Lung (tissue), 12 donors: ENCODE results near the gene TTLL5. TPM values are rescaled to one million over a fixed set of nuclear protein-coding genes. Genes with fewer than 3 reads are reported as not detected.

ENCODE experiments used
- ATAC-seq: fragments of 200-7000 bp; cut with Tn5 transposase; one replicate; pipeline ENCODE4 v1.9.1; 2020; ENCODE audit warnings: moderate number of reproducible peaks; ENCODE audit not compliant: insufficient read depth, low FRiP score
- DNase-seq, 3 donors: peaks; one replicate each; pipeline ENCODE4 v3.0.0-alpha.2; 2013 to 2017
- H3K27ac ChIP-seq, 2 donors: one replicate each; pipeline ENCODE4 v1.5.1; 2013; ENCODE audit warnings: mild to moderate bottlenecking in 2 of 2, moderate library complexity in 2 of 2, control low read depth in 1 of 2, inconsistent platforms in 1 of 2, low read depth in 1 of 2, low read length in 1 of 2
- H3K27me3 ChIP-seq, 3 donors: one replicate each; pipeline ENCODE4 v1.5.1; 2013; ENCODE audit warnings: low read length in 2 of 3; ENCODE audit not compliant: control insufficient read depth in 3 of 3, insufficient read depth in 3 of 3
- H3K36me3 ChIP-seq, 4 donors: one replicate each; pipeline ENCODE4 v1.5.1; 2013; ENCODE audit warnings: low read length in 4 of 4, mild to moderate bottlenecking in 1 of 4, moderate library complexity in 1 of 4; ENCODE audit not compliant: control insufficient read depth in 4 of 4, insufficient read depth in 4 of 4
- H3K4me1 ChIP-seq, 5 donors: one replicate each; pipeline ENCODE4 v1.5.1; 2013; ENCODE audit warnings: low read length in 5 of 5, mild to moderate bottlenecking in 2 of 5, moderate library complexity in 1 of 5; ENCODE audit not compliant: control insufficient read depth in 5 of 5, insufficient read depth in 5 of 5
- H3K4me3 ChIP-seq: one replicate; pipeline ENCODE4 v1.5.1; 2013; ENCODE audit warnings: mild to moderate bottlenecking, control low read depth, moderate library complexity
- H3K9ac ChIP-seq, 2 donors: one replicate each; pipeline ENCODE4 v1.5.1; 2013; ENCODE audit warnings: low read length in 2 of 2, control low read depth in 1 of 2; ENCODE audit not compliant: insufficient read depth in 1 of 2
- H3K9me3 ChIP-seq, 4 donors: one replicate each; pipeline ENCODE4 v1.5.1; 2013; ENCODE audit warnings: low read length in 3 of 4, mild to moderate bottlenecking in 1 of 4, moderate library complexity in 1 of 4; ENCODE audit not compliant: control insufficient read depth in 4 of 4, insufficient read depth in 3 of 4
- CTCF ChIP-seq: IDR thresholded peaks from 2 replicates; pipeline ENCODE4 v1.5.1; 2012; ENCODE audit warnings: mild to moderate bottlenecking; ENCODE audit errors: control extremely low read depth, extremely low read depth
- WGBS, 2 donors: extraction: QIAGEN DNeasy Blood & Tissue Kit; methylation state at CpG; one replicate each; pipeline ENCODE4 v1.1.7; 2013; 5-methylcytosine and 5-hydroxymethylcytosine counted together
- polyA plus RNA-seq, 2 donors: library from polyadenylated mRNA; stranded (reverse); fragments of 200-250 nt; gene quantifications; one replicate each; pipeline ENCODE4 v1.2.1, GENCODE V29; 2013
- total RNA-seq, 2 donors: library from RNA; depleted of rRNA in 1 of 2; stranded (reverse); fragments of >200 nt in 1 of 2; gene quantifications; one replicate each; pipeline ENCODE4 v1.2.1, GENCODE V29; 2014 to 2021
- donor health status: control.
- donor health status: control.
- donor health status: Bipolar disorder and iron deficiency.
- donor health status: healthy.
- donor health status: DM: yes; HTN: yes; CAD: no.

Gene TTLL5
- total and polyA plus RNA-seq, 4 donors: 10.3 to 58.6 (median 28.8) TPM

- Histone ChIP-seq H3K9me3 (no peaks in the 10 kb centered on the region), H3K36me3 (peaks cover 8 to 23% (median 14%) of the 10 kb centered on the region in 4 donors), H3K9ac (no peak overlapping the region), H3K27ac (no peak overlapping the region), H3K4me1 (no peaks in the 10 kb centered on the region), H3K4me3 (no peak overlapping the region), H3K27me3 (no peaks in the 10 kb centered on the region)
- ATAC-seq: no peak
- TF ChIP-seq CTCF: no peak
- no peak for DNase-seq
Observed at GRCh38 chr14:75773046-75773445, 112.0 kb downstream of the TTLL5 start.

GRCh38 chr14:75781096-75781495, 120.0 kb downstream of the TTLL5 start:
- no peak for TF ChIP-seq CTCF
- no peak overlapping the region for H3K4me3 ChIP-seq
- H3K9me3 ChIP-seq: no peaks in the 10 kb centered on the region
- ATAC-seq (no peak), DNase-seq (no peak)
- no peak overlapping the region for H3K27ac ChIP-seq
- H3K27me3 ChIP-seq: no peaks in the 10 kb centered on the region
- H3K36me3 ChIP-seq: peaks cover 10 to 30% (median 19%) of the 10 kb centered on the region in 4 donors
- H3K4me1 ChIP-seq: no peaks in the 10 kb centered on the region
- no peak overlapping the region for H3K9ac ChIP-seq
- 90 to 95% methylated on average over 7 of the region's 7 CpGs for WGBS, 2 donors

- Histone ChIP-seq H3K36me3 (peaks cover 8 to 25% (median 17%) of the 10 kb centered on the region in 4 donors), H3K27me3 (no peaks in the 10 kb centered on the region), H3K9me3 (no peaks in the 10 kb centered on the region), H3K4me3 (no peak overlapping the region), H3K27ac (peak overlapping the region in 1 of 2 donors; percentile 41), H3K4me1 (no peaks in the 10 kb centered on the region), H3K9ac (no peak overlapping the region)
- 89 to 97% methylated on average over 5 of the region's 5 CpGs for WGBS, 2 donors
- no peak for ATAC-seq
- no peak for TF ChIP-seq CTCF
- no peak for DNase-seq
Observed at GRCh38 chr14:75783184-75783583, 122.1 kb downstream of the TTLL5 start.
